SU-DHL-6 (cell line): ENCODE results near the gene LYZ.

Experiments used
- EZH2phosphoT487 ChIP-seq: fragments of 200-600 bp; sonication (generic), shearing (Covaris generic); conservative IDR thresholded peaks from 2 replicates; pipeline ENCODE4 v1.6.1; 2018; ENCODE audit warnings: mild to moderate bottlenecking, antibody characterized with exemption, low read length, moderate library complexity, mixed read lengths
- TF ChIP-seq, protein P1 (sequence below): fragments of 200-600 bp; sonication (generic); IDR thresholded peaks from one replicate; pipeline ENCODE4 v1.5.1; 2017; ENCODE audit warnings: antibody characterized with exemption, mild to moderate bottlenecking, low read length, moderate library complexity; ENCODE audit not compliant: insufficient read depth, poor library complexity, severe bottlenecking

DNA sequence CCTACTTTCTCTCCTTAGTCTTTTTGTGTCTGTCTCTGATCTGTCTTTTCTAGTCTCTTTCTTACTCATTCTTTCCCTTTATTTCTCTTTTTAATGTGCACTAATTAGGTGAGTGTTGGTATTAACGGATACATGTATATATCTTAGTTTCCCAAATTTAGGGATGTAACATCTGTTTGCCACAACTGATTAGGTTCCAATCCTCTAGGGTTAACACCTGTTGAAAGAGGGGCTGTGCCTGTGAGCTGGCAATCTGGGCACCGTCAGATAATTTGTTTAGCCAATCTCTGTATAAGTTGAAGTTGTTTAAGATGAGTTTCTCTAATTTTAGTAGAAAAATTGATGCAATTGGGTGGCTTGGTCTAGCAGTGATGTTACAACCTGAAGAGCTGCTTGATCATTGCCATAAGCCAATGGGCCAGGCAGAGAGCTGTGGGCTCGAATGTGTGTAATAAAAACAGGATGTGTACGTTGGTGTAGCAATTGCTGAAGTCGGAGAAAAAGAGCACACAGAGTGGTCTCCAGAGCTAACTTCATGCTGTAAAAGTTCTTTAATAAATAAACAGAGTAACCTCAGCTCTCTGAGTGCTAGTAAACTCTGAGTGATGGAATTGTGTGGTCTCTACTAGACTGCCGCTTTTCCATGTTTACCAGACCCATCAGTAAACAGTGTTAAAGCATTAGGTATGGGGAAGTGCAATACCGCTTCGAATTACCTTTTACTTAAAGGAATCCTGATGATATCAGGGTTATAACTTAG, 18.3 kb upstream of the LYZ start:
- TF ChIP-seq, protein P1, sequence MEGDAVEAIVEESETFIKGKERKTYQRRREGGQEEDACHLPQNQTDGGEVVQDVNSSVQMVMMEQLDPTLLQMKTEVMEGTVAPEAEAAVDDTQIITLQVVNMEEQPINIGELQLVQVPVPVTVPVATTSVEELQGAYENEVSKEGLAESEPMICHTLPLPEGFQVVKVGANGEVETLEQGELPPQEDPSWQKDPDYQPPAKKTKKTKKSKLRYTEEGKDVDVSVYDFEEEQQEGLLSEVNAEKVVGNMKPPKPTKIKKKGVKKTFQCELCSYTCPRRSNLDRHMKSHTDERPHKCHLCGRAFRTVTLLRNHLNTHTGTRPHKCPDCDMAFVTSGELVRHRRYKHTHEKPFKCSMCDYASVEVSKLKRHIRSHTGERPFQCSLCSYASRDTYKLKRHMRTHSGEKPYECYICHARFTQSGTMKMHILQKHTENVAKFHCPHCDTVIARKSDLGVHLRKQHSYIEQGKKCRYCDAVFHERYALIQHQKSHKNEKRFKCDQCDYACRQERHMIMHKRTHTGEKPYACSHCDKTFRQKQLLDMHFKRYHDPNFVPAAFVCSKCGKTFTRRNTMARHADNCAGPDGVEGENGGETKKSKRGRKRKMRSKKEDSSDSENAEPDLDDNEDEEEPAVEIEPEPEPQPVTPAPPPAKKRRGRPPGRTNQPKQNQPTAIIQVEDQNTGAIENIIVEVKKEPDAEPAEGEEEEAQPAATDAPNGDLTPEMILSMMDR: no peak
- no peak for TF ChIP-seq EZH2phosphoT487
